ENCODE data around the gene COL4A2.

The COL4A2 gene

DNA sequence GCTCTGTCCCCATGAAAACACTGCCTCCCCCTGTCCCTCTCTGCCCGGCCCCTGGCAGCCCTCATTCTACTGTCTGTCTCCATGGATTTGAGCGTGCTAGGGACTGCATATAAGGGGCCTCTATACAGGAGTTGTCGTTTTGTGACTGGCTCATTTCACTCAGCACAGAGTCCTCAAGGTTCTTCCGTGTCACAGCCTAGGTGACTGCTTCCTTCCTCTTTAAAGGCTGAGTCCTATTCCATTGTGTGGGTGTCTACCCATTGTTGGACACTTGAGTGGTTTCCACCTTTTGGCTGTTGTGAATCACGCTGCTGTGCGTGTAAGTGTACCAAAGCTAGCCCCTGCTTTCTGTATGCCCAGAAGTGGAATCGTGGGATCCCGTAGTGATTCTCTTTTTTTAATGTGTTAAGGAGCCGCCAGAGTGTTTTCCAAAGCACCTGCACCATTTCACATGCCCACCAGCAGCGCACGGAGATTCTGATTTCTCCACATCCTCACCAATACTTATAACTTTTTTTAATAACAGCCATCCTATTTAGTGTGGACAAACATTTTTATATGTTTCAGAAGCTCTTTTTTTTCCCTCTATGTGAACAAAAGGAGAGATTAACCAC, 116.7 kb downstream of the COL4A2 start:
- H3K36me3 Mint-ChIP-seq (ENCODE audit: low read depth), result peaks cover 40% of the 10 kb centered on the region
- H3K4me1 Mint-ChIP-seq, result peaks cover 17% of the 10 kb centered on the region
- H3K27me3 Mint-ChIP-seq (ENCODE audit: low read depth), result no peaks in the 10 kb centered on the region
- no peaks in the 10 kb centered on the region for H3K9me3 Mint-ChIP-seq
- H3K4me3 Mint-ChIP-seq, result no peak overlapping the region
- no peak for TF ChIP-seq CTCF (IDR thresholded peaks at IDR 0.05; ENCODE audit: unreplicated experiment in 3 of 3)
- H3K27ac Mint-ChIP-seq, result peak overlapping the region in 2 of 3 experiments; percentile 9 to 62

- no peak for TF ChIP-seq CTCF (IDR thresholded peaks at IDR 0.05; ENCODE audit: unreplicated experiment in 3 of 3)
- Mint-ChIP-seq H3K27me3 (ENCODE audit: low read depth) (no peaks in the 10 kb centered on the region), H3K36me3 (ENCODE audit: low read depth) (peaks cover 46% of the 10 kb centered on the region), H3K27ac (peak overlapping the region in 2 of 3 experiments; percentile 5 to 60), H3K9me3 (no peaks in the 10 kb centered on the region), H3K4me3 (no peak overlapping the region), H3K4me1 (peaks cover 14% of the 10 kb centered on the region)
Measured at GRCh38 chr13:110424569-110425443, 117.7 kb downstream of the COL4A2 start.

- Mint-ChIP-seq H3K4me3 (no peak overlapping the region), H3K4me1 (peaks cover 14% of the 10 kb centered on the region), H3K27me3 (ENCODE audit: low read depth) (no peaks in the 10 kb centered on the region), H3K36me3 (ENCODE audit: low read depth) (peaks cover 49% of the 10 kb centered on the region), H3K9me3 (no peaks in the 10 kb centered on the region), H3K27ac (peak overlapping the region in 2 of 3 experiments; percentile 5 to 23)
- TF ChIP-seq CTCF (IDR thresholded peaks at IDR 0.05; ENCODE audit: unreplicated experiment in 3 of 3), result no peak
Measured at GRCh38 chr13:110425444-110425780, 118.3 kb downstream of the COL4A2 start.

DNA sequence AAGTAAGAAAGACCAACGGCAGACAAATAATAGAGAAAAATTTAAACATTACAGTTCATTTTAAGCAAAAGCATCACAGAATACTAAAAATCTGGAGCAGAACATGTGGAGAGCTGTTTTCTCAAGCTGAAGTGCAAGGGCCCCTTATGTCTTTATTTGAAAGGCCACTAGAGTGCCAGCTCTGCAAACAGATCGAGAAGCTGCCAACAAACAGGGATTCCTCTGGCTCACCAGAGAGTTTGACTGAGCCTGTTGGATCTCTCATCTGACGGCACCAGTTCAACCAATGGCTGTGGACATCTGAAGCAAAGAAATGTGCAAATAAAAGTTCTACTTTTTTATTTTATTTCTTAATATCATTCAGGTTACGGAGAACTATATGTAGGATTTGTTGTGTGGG, 119.7 kb downstream of the COL4A2 start:
- no peaks in the 10 kb centered on the region for H3K9me3 Mint-ChIP-seq
- no peak overlapping the region for H3K27ac Mint-ChIP-seq
- no peaks in the 10 kb centered on the region for H3K27me3 Mint-ChIP-seq (ENCODE audit: low read depth)
- peaks cover 21% of the 10 kb centered on the region for H3K4me1 Mint-ChIP-seq
- no peak overlapping the region for H3K4me3 Mint-ChIP-seq
- TF ChIP-seq CTCF (IDR thresholded peaks at IDR 0.05; ENCODE audit: unreplicated experiment in 3 of 3), result no peak
- H3K36me3 Mint-ChIP-seq (ENCODE audit: low read depth), result peaks cover 56% of the 10 kb centered on the region

- no peak for TF ChIP-seq CTCF (IDR thresholded peaks at IDR 0.05; ENCODE audit: unreplicated experiment in 3 of 3)
- H3K27ac Mint-ChIP-seq, result no peak overlapping the region
Measured at GRCh38 chr13:110428313-110428712, 121.2 kb downstream of the COL4A2 start.

More at GRCh38 chr13:110428313-110428712, 121.2 kb downstream of the COL4A2 start:
- Mint-ChIP-seq H3K4me3 (no peak overlapping the region), H3K27me3 (ENCODE audit: low read depth) (no peaks in the 10 kb centered on the region), H3K9me3 (no peaks in the 10 kb centered on the region), H3K36me3 (ENCODE audit: low read depth) (peaks cover 65% of the 10 kb centered on the region), H3K4me1 (peaks cover 36% of the 10 kb centered on the region)
